SK-N-SH (cell line): ENCODE results near the gene POLR1E.

ENCODE experiments used
- CHD2 ChIP-seq: fragments of 150-350 bp; IDR thresholded peaks from 2 replicates; pipeline ENCODE4 v1.6.1; 2018; ENCODE audit warnings: low read length; ENCODE audit not compliant: partially characterized antibody
- CTCF ChIP-seq: fragments of 200-600 bp; sonication (generic); IDR thresholded peaks from 2 replicates; pipeline ENCODE4 v1.6.1; 2017; ENCODE audit warnings: antibody characterized with exemption, mild to moderate bottlenecking, moderate library complexity
- EP300 ChIP-seq, 2 experiments: IDR thresholded peaks; 2 replicates each; pipeline versions ENCODE4 v1.4.0 to v1.6.1; 2012; ENCODE audit warnings: borderline replicate concordance in 1 of 2, low read depth in 1 of 2, low read length in 1 of 2
- MAX ChIP-seq: IDR thresholded peaks from 2 replicates; pipeline ENCODE4 v1.4.0; 2012; ENCODE audit warnings: low read depth
- NFIC ChIP-seq: IDR thresholded peaks from 2 replicates; pipeline ENCODE4 v1.4.0; 2012; ENCODE audit warnings: borderline replicate concordance
- POLR2AphosphoS5 ChIP-seq: IDR thresholded peaks from 2 replicates; pipeline ENCODE4 v1.6.1; 2012; ENCODE audit warnings: low read depth, low read length
- RAD21 ChIP-seq: IDR thresholded peaks from 2 replicates; pipeline ENCODE4 v1.6.1; 2012; ENCODE audit warnings: mild to moderate bottlenecking, low read length
- TAF1 ChIP-seq: IDR thresholded peaks from 2 replicates; pipeline ENCODE4 v1.6.1; 2012; ENCODE audit warnings: low read depth, mild to moderate bottlenecking, low read length, moderate library complexity, borderline replicate concordance
- ZBTB33 ChIP-seq: IDR thresholded peaks from 2 replicates; pipeline ENCODE4 v1.4.0; 2012; ENCODE audit warnings: low read depth, borderline replicate concordance

GRCh38 chr9:37451628-37452027 lies 34.1 kb upstream of the POLR1E start:
- TF ChIP-seq CTCF (no peak), EP300 (IDR thresholded peaks at IDR 0.05; ENCODE audit: borderline replicate concordance in 1 of 2, low read depth in 1 of 2, low read length in 1 of 2) (no peak), MAX (no peak), TAF1 (no peak), POLR2AphosphoS5 (no peak), RAD21 (no peak), NFIC (no peak), ZBTB33 (no peak), CHD2 (no peak)
